IPS-15b (cell line): ENCODE results near the gene SERPINE1.
A peak's percentile ranks its signal among the peaks of the same experiment; 100 is the strongest.

Experiments
- H3K27me3 ChIP-seq: one replicate; pipeline ENCODE4 v1.6.1; 2013; ENCODE audit warnings: low read length; ENCODE audit not compliant: control insufficient read depth, insufficient read depth
- H3K36me3 ChIP-seq: one replicate; pipeline ENCODE4 v1.6.1; 2013; ENCODE audit warnings: low read length; ENCODE audit not compliant: control insufficient read depth, insufficient read depth
- H3K4me1 ChIP-seq: one replicate; pipeline ENCODE4 v1.6.1; 2013; ENCODE audit warnings: mild to moderate bottlenecking, low read length; ENCODE audit not compliant: control insufficient read depth, insufficient read depth
- H3K4me3 ChIP-seq: one replicate; pipeline ENCODE4 v1.5.1; 2013; ENCODE audit warnings: low read depth, low read length
- H3K9ac ChIP-seq: one replicate; pipeline ENCODE4 v1.6.1; 2013; ENCODE audit warnings: low read depth, mild to moderate bottlenecking, low read length
- H3K9me3 ChIP-seq: one replicate; pipeline ENCODE4 v1.6.1; 2013; ENCODE audit warnings: mild to moderate bottlenecking, low read length; ENCODE audit not compliant: control insufficient read depth, insufficient read depth

The SERPINE1 gene

DNA sequence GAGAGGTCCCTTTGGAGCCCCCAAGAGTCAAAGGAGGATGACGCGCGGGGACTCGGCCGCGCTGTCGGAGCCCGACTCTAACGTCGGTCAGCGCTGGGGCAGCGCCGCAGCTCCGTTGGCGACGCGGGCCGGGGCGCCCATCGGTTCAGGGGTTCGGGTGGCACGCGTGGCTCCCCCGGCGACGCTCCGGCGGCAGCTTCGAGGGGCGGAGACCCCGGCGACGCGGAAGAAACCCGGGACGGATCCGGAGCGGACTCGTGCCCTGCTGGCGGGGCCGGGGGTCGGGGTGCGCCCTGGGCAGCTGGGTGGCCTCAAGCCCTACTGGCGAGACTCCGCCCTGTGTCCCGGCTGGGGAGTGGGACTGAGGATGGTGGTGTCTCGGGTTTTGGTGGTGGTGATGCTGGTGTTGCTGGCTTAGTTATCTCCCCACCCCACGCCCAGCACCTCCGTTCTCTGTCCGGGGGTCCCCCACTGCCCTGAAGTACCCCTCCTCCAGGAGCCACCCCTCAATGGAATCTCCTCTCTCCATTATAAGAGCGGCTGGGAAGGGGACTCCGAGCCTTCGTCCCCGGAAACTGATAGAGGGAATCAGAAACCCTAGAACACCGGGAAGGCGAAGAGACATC, 53.3 kb downstream of the SERPINE1 start, which contains the start of gene NAT16:
TSS of gene NAT16 (minus strand) at position 164 of the 626 bp plus-strand sequence. CDS start 5,486 bp downstream, outside the sequence.
- peak within 1 kb of the TSS; percentile 53 for H3K4me3 ChIP-seq
- H3K4me1 ChIP-seq = no peaks in the 10 kb centered on the region
- H3K36me3 ChIP-seq = no peaks in the 10 kb centered on the region
- peak within 1 kb of the TSS; percentile 37 for H3K9ac ChIP-seq
- peaks cover 40% of the 10 kb centered on the region for H3K27me3 ChIP-seq
- no peaks in the 10 kb centered on the region for H3K9me3 ChIP-seq

DNA sequence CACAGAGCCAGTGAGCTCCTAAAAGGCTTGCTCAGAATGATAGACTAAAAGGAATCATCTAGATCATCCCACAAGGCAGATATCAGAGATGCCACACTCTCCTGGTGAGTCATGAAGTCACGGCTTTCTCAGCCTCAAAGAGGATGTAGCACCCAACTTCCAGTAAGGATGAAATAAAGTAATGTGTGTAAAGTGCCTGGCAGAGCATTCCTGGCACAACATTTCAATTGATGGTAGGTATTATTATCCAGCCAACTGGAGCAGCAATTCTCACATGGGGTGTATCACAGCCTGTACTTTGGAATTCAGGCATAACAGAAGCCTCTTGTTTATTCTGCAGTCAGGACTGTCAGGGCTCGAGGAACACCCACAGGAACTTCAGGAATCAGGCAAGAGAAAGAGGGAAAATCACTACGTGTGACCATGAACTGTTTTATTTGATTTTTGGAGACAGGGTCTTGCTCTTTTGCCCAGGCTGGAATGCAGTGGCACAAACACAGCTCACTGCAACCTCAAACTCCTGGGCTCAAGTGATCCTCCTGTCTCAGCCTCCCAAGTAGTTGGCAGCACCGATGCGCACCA, 58.4 kb downstream of the SERPINE1 start:
- no peaks in the 10 kb centered on the region for H3K4me1 ChIP-seq
- H3K9me3 ChIP-seq = no peaks in the 10 kb centered on the region

DNA sequence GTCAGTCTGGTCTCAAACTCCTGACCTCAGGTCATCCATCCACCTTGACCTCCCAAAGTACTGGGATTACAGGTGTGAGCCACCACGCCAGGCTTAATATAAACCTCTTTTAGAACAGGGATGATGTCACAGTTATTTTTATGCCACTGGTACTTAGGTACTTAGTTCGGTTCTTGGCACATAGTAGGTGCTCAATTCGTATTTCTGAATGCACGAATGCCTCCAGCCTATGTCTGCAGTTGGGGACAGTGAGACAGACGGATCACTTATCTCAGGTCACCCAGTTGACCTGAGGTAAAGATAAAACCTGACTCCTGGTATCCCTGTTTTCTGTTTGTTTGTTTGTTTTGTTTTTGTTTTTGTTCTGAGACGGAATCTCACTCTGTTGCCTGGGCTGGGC, 59.3 kb downstream of the SERPINE1 start:
- Histone ChIP-seq H3K9ac (no peak overlapping the region), H3K4me1 (no peaks in the 10 kb centered on the region), H3K36me3 (no peaks in the 10 kb centered on the region), H3K9me3 (no peaks in the 10 kb centered on the region), H3K4me3 (no peak overlapping the region), H3K27me3 (no peaks in the 10 kb centered on the region)

More for the DNA sequence above, 58.4 kb downstream of the SERPINE1 start:
- Histone ChIP-seq H3K4me3 (no peak overlapping the region), H3K27me3 (peaks cover 7% of the 10 kb centered on the region), H3K36me3 (no peaks in the 10 kb centered on the region), H3K9ac (no peak overlapping the region)

DNA sequence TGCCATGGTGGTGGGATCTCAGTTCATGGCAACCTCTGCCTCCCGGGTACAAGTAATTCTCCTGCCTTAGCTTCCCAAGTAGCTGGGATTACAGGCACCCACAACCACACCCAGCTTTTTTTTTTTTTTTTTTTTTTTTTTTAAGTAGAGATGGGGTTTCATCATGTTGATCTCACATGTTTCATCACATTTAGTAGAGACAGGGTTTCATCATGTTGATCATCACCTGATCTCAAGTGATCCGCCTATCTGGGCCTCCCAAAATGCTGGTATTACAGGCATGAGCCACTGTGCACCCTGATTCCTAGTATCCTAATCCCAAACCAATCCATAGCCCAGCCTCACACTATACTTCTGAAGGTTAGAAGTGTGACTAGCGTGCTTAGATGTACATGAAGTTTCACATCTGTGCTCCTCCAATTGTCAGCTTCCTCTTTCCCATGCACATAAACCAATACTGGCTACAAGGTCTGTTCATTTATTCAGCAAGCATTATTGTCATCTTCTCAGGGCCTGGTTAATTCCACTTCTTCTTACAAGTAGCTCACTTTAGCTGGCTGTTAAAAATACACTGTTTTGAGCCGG, 60.0 kb downstream of the SERPINE1 start:
- H3K4me3 ChIP-seq = no peak overlapping the region
- no peaks in the 10 kb centered on the region for H3K27me3 ChIP-seq
- H3K9me3 ChIP-seq = no peaks in the 10 kb centered on the region
- no peak overlapping the region for H3K9ac ChIP-seq
- H3K36me3 ChIP-seq = no peaks in the 10 kb centered on the region
- H3K4me1 ChIP-seq = no peaks in the 10 kb centered on the region
